PC-9 (cell line): Measurements from ENCODE around the gene RXRA.

Experiments used
- EZH2 ChIP-seq: fragments of 200-600 bp; sonication (generic); IDR thresholded peaks from 2 replicates; pipeline ENCODE4 v1.8.0; 2017; ENCODE audit warnings: antibody characterized with exemption, low read depth
- TF ChIP-seq, protein P1 (sequence below): fragments of 200-600 bp; sonication (generic); conservative IDR thresholded peaks from 2 replicates; pipeline ENCODE4 v1.6.1; 2017; ENCODE audit warnings: mixed run types, antibody characterized with exemption, mild to moderate bottlenecking, moderate library complexity

DNA sequence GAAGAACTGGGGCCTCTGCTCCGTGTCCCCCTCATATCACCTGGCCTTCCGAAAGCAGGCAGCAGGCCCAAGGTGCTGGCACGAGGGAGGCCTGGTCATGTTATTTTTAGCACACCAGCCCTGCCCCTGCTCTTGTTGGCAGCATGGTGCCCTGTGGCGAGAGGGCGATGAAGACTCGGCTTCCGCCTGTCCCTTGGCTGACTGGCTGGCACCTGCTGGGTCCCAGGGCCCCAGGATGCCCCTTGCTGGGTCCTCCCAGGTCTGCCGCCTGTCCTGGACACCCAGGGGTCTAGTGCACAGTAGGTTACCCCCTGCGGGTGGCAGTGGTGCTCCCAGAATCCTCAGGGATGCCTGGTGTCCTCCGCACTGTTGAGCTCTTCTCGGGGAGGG lies 77.0 kb downstream of the RXRA start:
- TF ChIP-seq, protein P1, sequence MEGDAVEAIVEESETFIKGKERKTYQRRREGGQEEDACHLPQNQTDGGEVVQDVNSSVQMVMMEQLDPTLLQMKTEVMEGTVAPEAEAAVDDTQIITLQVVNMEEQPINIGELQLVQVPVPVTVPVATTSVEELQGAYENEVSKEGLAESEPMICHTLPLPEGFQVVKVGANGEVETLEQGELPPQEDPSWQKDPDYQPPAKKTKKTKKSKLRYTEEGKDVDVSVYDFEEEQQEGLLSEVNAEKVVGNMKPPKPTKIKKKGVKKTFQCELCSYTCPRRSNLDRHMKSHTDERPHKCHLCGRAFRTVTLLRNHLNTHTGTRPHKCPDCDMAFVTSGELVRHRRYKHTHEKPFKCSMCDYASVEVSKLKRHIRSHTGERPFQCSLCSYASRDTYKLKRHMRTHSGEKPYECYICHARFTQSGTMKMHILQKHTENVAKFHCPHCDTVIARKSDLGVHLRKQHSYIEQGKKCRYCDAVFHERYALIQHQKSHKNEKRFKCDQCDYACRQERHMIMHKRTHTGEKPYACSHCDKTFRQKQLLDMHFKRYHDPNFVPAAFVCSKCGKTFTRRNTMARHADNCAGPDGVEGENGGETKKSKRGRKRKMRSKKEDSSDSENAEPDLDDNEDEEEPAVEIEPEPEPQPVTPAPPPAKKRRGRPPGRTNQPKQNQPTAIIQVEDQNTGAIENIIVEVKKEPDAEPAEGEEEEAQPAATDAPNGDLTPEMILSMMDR = no peak
- TF ChIP-seq EZH2 = no peak
